ENCODE measurements around the gene PLA2G15. TPM values are rescaled to one million over a fixed set of nuclear protein-coding genes. Genes with fewer than 3 reads are reported as not detected.

Gene PLA2G15
- total and polyA plus RNA-seq, 2 of the 13 experiments (the other 11 are each of a cell fraction or from before 2014, with no cell fraction given) = 14.4 to 23.7 TPM

GRCh38 chr16:68264128-68265077 lies 19.2 kb downstream of the PLA2G15 start, which contains the start of gene SLC7A6 (continued):
- TF ChIP-seq PRMT3 (CRISPR knock-in tag; IDR thresholded peaks at IDR 0.05; ENCODE audit: borderline replicate concordance, low read depth) (no peak), HOXA7 (CRISPR knock-in tag; IDR thresholded peaks at IDR 0.05) (no peak), ZNF607 (CRISPR knock-in tag; IDR thresholded peaks at IDR 0.05; ENCODE audit: borderline replicate concordance) (peak; percentile 78), BRF2 (CRISPR knock-in tag; IDR thresholded peaks at IDR 0.05) (no peak), RARG (CRISPR knock-in tag; IDR thresholded peaks at IDR 0.05; ENCODE audit: low read depth) (no peak), CEBPG (CRISPR knock-in tag; IDR thresholded peaks at IDR 0.05) (no peak), ZNF563 (CRISPR knock-in tag; IDR thresholded peaks at IDR 0.05) (peak; percentile 85), NR0B2 (CRISPR knock-in tag; IDR thresholded peaks at IDR 0.05) (peak; percentile 81; the same call in 1 of the 2 replicates), KLF16 (CRISPR knock-in tag; IDR thresholded peaks at IDR 0.05) (no peak; a peak in 1 of 4 replicates), HNRNPH1 (optimal IDR thresholded peaks at IDR 0.05; ENCODE audit: low read depth, low read length) (no peak), ZNF83 (CRISPR knock-in tag; IDR thresholded peaks at IDR 0.05; ENCODE audit: borderline replicate concordance) (peak; percentile 83; the same call in 1 of the 2 replicates), SNAPC4 (CRISPR knock-in tag; IDR thresholded peaks at IDR 0.05) (no peak), ZNF644 (CRISPR knock-in tag; IDR thresholded peaks at IDR 0.05; ENCODE audit: low read depth) (no peak), RERE (CRISPR knock-in tag; IDR thresholded peaks at IDR 0.05; ENCODE audit: low read depth) (no peak), GLI4 (CRISPR knock-in tag; IDR thresholded peaks at IDR 0.05; ENCODE audit: borderline replicate concordance) (no peak)

All from HepG2 (cell line).